Kidney (tissue), 14 donors: ENCODE measurements around the gene PDE3B. TPM values are rescaled to one million over a fixed set of nuclear protein-coding genes. Genes with fewer than 3 reads are reported as not detected.
A peak's percentile ranks its signal among the peaks of the same experiment; 100 is the strongest.

ENCODE experiments used
- DNase-seq, 5 donors: peaks; one replicate each; pipeline ENCODE4 v3.0.0-alpha.2; 2013 to 2020
- FAIRE-seq: peaks from 2 replicates; lab custom pipeline; 2012; peaks lifted over from hg19 to GRCh38; lab: Jason Lieb, UNC
- H3K27ac ChIP-seq, 2 donors: one replicate each; pipeline ENCODE4 v1.7.0; 2013; ENCODE audit warnings: low read depth in 2 of 2, low read length in 2 of 2, inconsistent platforms in 1 of 2
- H3K27me3 ChIP-seq: one replicate; pipeline ENCODE4 v1.7.1; 2013; ENCODE audit warnings: low read length, inconsistent platforms; ENCODE audit not compliant: control insufficient read depth, insufficient read depth
- H3K36me3 ChIP-seq, 3 donors: one replicate each; pipeline versions ENCODE4 v1.7.0 to v1.7.1; 2013; ENCODE audit warnings: low read length in 3 of 3, control low read depth in 1 of 3, inconsistent platforms in 1 of 3; ENCODE audit not compliant: insufficient read depth in 3 of 3, control insufficient read depth in 2 of 3
- H3K4me1 ChIP-seq, 3 donors: one replicate each; pipeline versions ENCODE4 v1.7.0 to v1.7.1; 2013; ENCODE audit warnings: low read length in 3 of 3, inconsistent platforms in 1 of 3, low read depth in 1 of 3; ENCODE audit not compliant: control insufficient read depth in 2 of 3, insufficient read depth in 2 of 3
- H3K4me3 ChIP-seq, 3 donors: one replicate each; pipeline versions ENCODE4 v1.7.0 to v1.8.1; 2013; ENCODE audit warnings: low read length in 3 of 3, control low read depth in 1 of 3, inconsistent platforms in 1 of 3
- H3K9ac ChIP-seq, 3 donors: one replicate each; pipeline versions ENCODE4 v1.7.0 to v1.7.1; 2013; ENCODE audit warnings: low read length in 3 of 3, control low read depth in 1 of 3, inconsistent platforms in 1 of 3
- H3K9me3 ChIP-seq, 3 donors: one replicate each; pipeline versions ENCODE4 v1.7.0 to v1.7.1; 2013; ENCODE audit warnings: low read length in 3 of 3, control low read depth in 1 of 3, inconsistent platforms in 1 of 3; ENCODE audit not compliant: control insufficient read depth in 2 of 3, insufficient read depth in 1 of 3
- intact Hi-C: fragments of 100-400 bp; cut with DNase I; formaldehyde crosslinking; loops from one replicate; pipeline ENCODE4 v1.11.1; 2022
- polyA plus RNA-seq: library from polyadenylated mRNA; stranded (reverse); fragments of 350-450 nt; fragmentation: Illumina TruSeq; extraction: RNeasy Lipid Tissue Mini Kit (QIAGEN cat#74804); gene quantifications from one replicate; pipeline ENCODE4 v1.2.3, GENCODE V29; 2014; ENCODE audit warnings: low read depth, low replicate concordance; ENCODE audit not compliant: insufficient read depth
- total RNA-seq: library from RNA; stranded (reverse); fragmentation: NEBNext Ultra II Directional; extraction: Animal tissue kit (Norgen Biotek cat#: 25700); gene quantifications from one replicate; pipeline ENCODE4 v1.2.1, GENCODE V29; 2021
- TF ChIP-seq, protein P1 (sequence below): IDR thresholded peaks from 3 replicates; pipeline ENCODE4 v1.5.1; 2012; ENCODE audit warnings: mild to moderate bottlenecking, moderate library complexity, borderline replicate concordance; ENCODE audit not compliant: insufficient read depth; ENCODE audit errors: extremely low read depth
- donor health status: control.
- donor health status: control.
- donor health status: control.
- donor health status: control.
- donor health status: control.
- donor health status: DM: yes; HTN: yes; CAD: no.
- donor health status: Normal renal cell carcinoma (clear cell type).

PDE3B gene
- total and polyA plus RNA-seq, 2 donors from 2014 or later = 0.99 to 7.4 TPM

- H3K9me3 ChIP-seq = no peaks in the 10 kb centered on the region
- TF ChIP-seq, protein P1, sequence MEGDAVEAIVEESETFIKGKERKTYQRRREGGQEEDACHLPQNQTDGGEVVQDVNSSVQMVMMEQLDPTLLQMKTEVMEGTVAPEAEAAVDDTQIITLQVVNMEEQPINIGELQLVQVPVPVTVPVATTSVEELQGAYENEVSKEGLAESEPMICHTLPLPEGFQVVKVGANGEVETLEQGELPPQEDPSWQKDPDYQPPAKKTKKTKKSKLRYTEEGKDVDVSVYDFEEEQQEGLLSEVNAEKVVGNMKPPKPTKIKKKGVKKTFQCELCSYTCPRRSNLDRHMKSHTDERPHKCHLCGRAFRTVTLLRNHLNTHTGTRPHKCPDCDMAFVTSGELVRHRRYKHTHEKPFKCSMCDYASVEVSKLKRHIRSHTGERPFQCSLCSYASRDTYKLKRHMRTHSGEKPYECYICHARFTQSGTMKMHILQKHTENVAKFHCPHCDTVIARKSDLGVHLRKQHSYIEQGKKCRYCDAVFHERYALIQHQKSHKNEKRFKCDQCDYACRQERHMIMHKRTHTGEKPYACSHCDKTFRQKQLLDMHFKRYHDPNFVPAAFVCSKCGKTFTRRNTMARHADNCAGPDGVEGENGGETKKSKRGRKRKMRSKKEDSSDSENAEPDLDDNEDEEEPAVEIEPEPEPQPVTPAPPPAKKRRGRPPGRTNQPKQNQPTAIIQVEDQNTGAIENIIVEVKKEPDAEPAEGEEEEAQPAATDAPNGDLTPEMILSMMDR = no peak
- no peak for DNase-seq
- no peak overlapping the region for H3K27ac ChIP-seq
- intact Hi-C loops = no loop called here
- no peaks in the 10 kb centered on the region for H3K36me3 ChIP-seq
- no peak overlapping the region for H3K4me3 ChIP-seq
- FAIRE-seq = no peak
- H3K27me3 ChIP-seq = no peaks in the 10 kb centered on the region
- H3K4me1 ChIP-seq = no peaks in the 10 kb centered on the region
- H3K9ac ChIP-seq = no peak overlapping the region
Measured at GRCh38 chr11:14668731-14669301, 25.2 kb downstream of the PDE3B start.

DNA sequence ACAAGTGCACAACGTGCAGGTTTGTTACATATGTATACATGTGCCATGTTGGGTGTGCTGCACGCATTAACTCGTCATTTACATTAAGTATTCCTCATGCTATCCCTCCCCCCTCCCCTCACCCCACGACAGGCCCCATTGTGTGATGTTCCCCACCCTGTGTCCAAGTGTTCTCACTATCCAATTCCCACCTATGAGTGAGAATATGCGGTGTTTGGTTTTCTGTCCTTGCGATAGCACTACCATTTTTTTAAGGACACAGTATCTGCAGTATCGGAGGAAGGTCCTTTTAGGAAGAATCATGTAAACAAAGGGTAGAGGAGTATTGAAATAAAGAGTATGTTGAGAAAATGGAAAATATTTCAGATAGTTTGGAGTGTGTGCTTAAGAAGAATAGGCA, 25.9 kb downstream of the PDE3B start:
- intact Hi-C loops = no loop called here
- Histone ChIP-seq H3K27me3 (no peaks in the 10 kb centered on the region), H3K9me3 (no peaks in the 10 kb centered on the region), H3K4me3 (no peak overlapping the region), H3K27ac (no peak overlapping the region), H3K36me3 (no peaks in the 10 kb centered on the region), H3K9ac (no peak overlapping the region), H3K4me1 (no peaks in the 10 kb centered on the region)
- DNase-seq (no peak), FAIRE-seq (no peak)
- TF ChIP-seq, protein P1 = no peak

- Histone ChIP-seq H3K4me3 (no peak overlapping the region), H3K4me1 (no peaks in the 10 kb centered on the region), H3K9me3 (no peaks in the 10 kb centered on the region), H3K36me3 (no peaks in the 10 kb centered on the region), H3K9ac (no peak overlapping the region), H3K27ac (no peak overlapping the region), H3K27me3 (no peaks in the 10 kb centered on the region)
- TF ChIP-seq, protein P1 = no peak
- no peak for DNase-seq
- intact Hi-C loops = no loop called here
- no peak for FAIRE-seq
Measured at GRCh38 chr11:14669958-14670357, 26.4 kb downstream of the PDE3B start.

GRCh38 chr11:14672635-14673034, 29.0 kb downstream of the PDE3B start:
- Histone ChIP-seq H3K27ac (no peak overlapping the region), H3K4me1 (no peaks in the 10 kb centered on the region), H3K36me3 (no peaks in the 10 kb centered on the region), H3K4me3 (no peak overlapping the region), H3K27me3 (no peaks in the 10 kb centered on the region), H3K9me3 (peaks cover 0 to 2% (median 0%) of the 10 kb centered on the region in 3 donors), H3K9ac (no peak overlapping the region)
- intact Hi-C loops = no loop called here
- FAIRE-seq (peak; percentile 19), DNase-seq (no peak)
- TF ChIP-seq, protein P1 = no peak
